ENCODE measurements around the gene SFXN3. TPM values are rescaled to one million over a fixed set of nuclear protein-coding genes. Genes with fewer than 3 reads are reported as not detected.
A peak's percentile ranks its signal among the peaks of the same experiment; 100 is the strongest.

SFXN3 gene
- polyA plus RNA-seq, 3 donors, result 21.3 to 152 (median 24.2) TPM

- 65% methylated on average over 6 of the region's 10 CpGs for WGBS (ENCODE audit: insufficient coverage)
- peaks cover 35 to 51% of the 10 kb centered on the region in 2 donors for H3K4me1 ChIP-seq (ENCODE audit: control insufficient read depth in 1 of 2, insufficient read depth in 2 of 2, low read length in 2 of 2)
- no peak overlapping the region for H3K4me2 ChIP-seq (replicated peaks; ENCODE audit: extremely low read depth, low read length, poor library complexity, severe bottlenecking)
- no peaks in the 10 kb centered on the region for H4K20me1 ChIP-seq (ENCODE audit: insufficient read depth, low read length)
- no peak overlapping the region for H3K9ac ChIP-seq (ENCODE audit: insufficient read depth, low read length, poor library complexity, severe bottlenecking)
- H2AFZ ChIP-seq (ENCODE audit: insufficient read depth, low read depth, low read length, poor library complexity, severe bottlenecking), result no peak overlapping the region
- no peak overlapping the region for H3K4me3 ChIP-seq (replicated peaks in 1 of 3; ENCODE audit: low read depth in 2 of 3, low read length in 3 of 3)
- no peaks in the 10 kb centered on the region for H3K9me3 ChIP-seq (replicated peaks in 1 of 2; ENCODE audit: control insufficient read depth in 1 of 2, insufficient read depth in 1 of 2, low read length in 2 of 2)
- peak overlapping the region in 1 of 7 donors; percentile 30 for H3K27ac Mint-ChIP-seq
- H3K4me1 Mint-ChIP-seq, result peaks cover 41% of the 10 kb centered on the region
- no peaks in the 10 kb centered on the region for H3K27me3 ChIP-seq (ENCODE audit: control insufficient read depth in 2 of 2, insufficient read depth in 2 of 2, low read length in 2 of 2)
- H3K9me3 Mint-ChIP-seq, result peaks cover 0 to 1% (median 0%) of the 10 kb centered on the region in 7 donors
- peaks cover 2 to 10% (median 3%) of the 10 kb centered on the region in 3 donors for H3K27me3 Mint-ChIP-seq (ENCODE audit: low read depth in 3 of 3)
- no peaks in the 10 kb centered on the region for H3K36me3 ChIP-seq (replicated peaks in 1 of 2; ENCODE audit: control insufficient read depth in 1 of 2, insufficient read depth in 2 of 2, low read length in 2 of 2)
- no peak overlapping the region for H3K4me3 Mint-ChIP-seq
- no peak for TF ChIP-seq CTCF (IDR thresholded peaks at IDR 0.05)
- no peaks in the 10 kb centered on the region for H3K36me3 Mint-ChIP-seq
- no peaks in the 10 kb centered on the region for H3K79me2 ChIP-seq (ENCODE audit: insufficient read depth, low read length)
- intact Hi-C loops (cut with micrococcal nuclease), result no loop called here
- H3K27ac ChIP-seq (ENCODE audit: low read depth in 1 of 2, low read length in 2 of 2), result no peak overlapping the region
- DNase-seq, result peak in 1 of 3 donors; percentile 13
Observed at GRCh38 chr10:101027106-101027720, 3.8 kb upstream of the SFXN3 start.

- Histone ChIP-seq H2AFZ (ENCODE audit: insufficient read depth, low read depth, low read length, poor library complexity, severe bottlenecking) (no peak overlapping the region), H3K27ac (ENCODE audit: low read depth in 1 of 2, low read length in 2 of 2) (peak overlapping the region; percentile 5 to 30), H3K9me3 (replicated peaks in 1 of 2; ENCODE audit: control insufficient read depth in 1 of 2, insufficient read depth in 1 of 2, low read length in 2 of 2) (no peaks in the 10 kb centered on the region), H3K4me3 (replicated peaks in 1 of 3; ENCODE audit: low read depth in 2 of 3, low read length in 3 of 3) (no peak overlapping the region), H4K20me1 (ENCODE audit: insufficient read depth, low read length) (no peaks in the 10 kb centered on the region), H3K79me2 (ENCODE audit: insufficient read depth, low read length) (peaks cover 7% of the 10 kb centered on the region), H3K27me3 (ENCODE audit: control insufficient read depth in 2 of 2, insufficient read depth in 2 of 2, low read length in 2 of 2) (no peaks in the 10 kb centered on the region), H3K36me3 (replicated peaks in 1 of 2; ENCODE audit: control insufficient read depth in 1 of 2, insufficient read depth in 2 of 2, low read length in 2 of 2) (no peaks in the 10 kb centered on the region), H3K4me2 (replicated peaks; ENCODE audit: extremely low read depth, low read length, poor library complexity, severe bottlenecking) (no peak overlapping the region), H3K4me1 (ENCODE audit: control insufficient read depth in 1 of 2, insufficient read depth in 2 of 2, low read length in 2 of 2) (peaks cover 44 to 61% of the 10 kb centered on the region in 2 donors), H3K9ac (ENCODE audit: insufficient read depth, low read length, poor library complexity, severe bottlenecking) (no peak overlapping the region)
- H3K27me3 Mint-ChIP-seq (ENCODE audit: low read depth in 3 of 3), result peaks cover 2 to 10% (median 6%) of the 10 kb centered on the region in 3 donors
- 50% methylated on average over 2 of the region's 7 CpGs for WGBS (ENCODE audit: insufficient coverage)
- peaks cover 0 to 1% (median 0%) of the 10 kb centered on the region in 7 donors for H3K9me3 Mint-ChIP-seq
- DNase-seq, result peak; percentile 60 to 88 (median 69)
- H3K4me1 Mint-ChIP-seq, result peaks cover 55% of the 10 kb centered on the region
- intact Hi-C loops (cut with micrococcal nuclease), result no loop called here
- H3K36me3 Mint-ChIP-seq, result peaks cover 0 to 2% of the 10 kb centered on the region in 2 donors
- no peak overlapping the region for H3K4me3 Mint-ChIP-seq
- H3K27ac Mint-ChIP-seq, result peak overlapping the region in 5 of 7 donors; percentile 35 to 63 (median 47)
- TF ChIP-seq CTCF (IDR thresholded peaks at IDR 0.05), result no peak
Observed at GRCh38 chr10:101028446-101029337, 2.3 kb upstream of the SFXN3 start.
